HCT116 (cell line): Measurements from ENCODE around the gene DUOXA1.

Source experiments
- CBX3 ChIP-seq: IDR thresholded peaks from 2 replicates; pipeline ENCODE4 v1.6.1; 2012; ENCODE audit warnings: low read depth
- CTCF ChIP-seq, 3 experiments: fragments of 200-600 bp in 1 of 3; sonication (generic) in 1 of 3; IDR thresholded peaks in 2 of 3; conservative IDR thresholded peaks in 1 of 3; 2 replicates each; pipeline ENCODE4 v1.5.1; 2012 to 2017; ENCODE audit warnings: low read depth in 2 of 3, low read length in 2 of 3, antibody characterized with exemption in 1 of 3, borderline replicate concordance in 1 of 3, control low read depth in 1 of 3, mild to moderate bottlenecking in 1 of 3, mixed read lengths in 1 of 3, mixed run types in 1 of 3, moderate library complexity in 1 of 3; ENCODE audit not compliant: insufficient read depth in 1 of 3
- SRF ChIP-seq: IDR thresholded peaks from 2 replicates; pipeline ENCODE4 v1.6.1; 2012; ENCODE audit warnings: low read depth

DNA sequence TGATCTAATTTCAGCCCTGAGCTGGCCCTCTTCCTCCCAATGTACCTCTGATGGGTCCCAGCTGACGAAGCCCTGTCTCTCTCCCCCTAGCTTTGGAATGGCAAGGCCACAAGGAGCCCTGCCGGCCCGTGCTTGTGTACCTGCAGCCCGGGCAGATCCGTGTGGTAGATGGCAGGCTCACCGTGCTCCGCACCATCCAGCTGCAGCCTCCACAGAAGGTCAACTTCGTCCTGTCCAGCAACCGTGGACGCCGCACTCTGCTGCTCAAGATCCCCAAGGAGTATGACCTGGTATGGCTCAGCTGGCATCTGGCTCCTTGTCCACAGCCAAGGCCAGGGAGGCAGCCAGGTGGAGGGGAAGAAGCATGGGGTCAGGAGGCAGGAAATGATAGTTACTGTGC is 14.3 kb upstream of the DUOXA1 start:
- no peak for TF ChIP-seq CTCF (IDR thresholded peaks at IDR 0.05 in 2 of 3, conservative IDR thresholded peaks at IDR 0.05 in 1 of 3; ENCODE audit: borderline replicate concordance in 1 of 3, insufficient read depth in 1 of 3, low read depth in 2 of 3, low read length in 2 of 3)
- no peak for TF ChIP-seq CBX3
- TF ChIP-seq SRF, result no peak
